HG02571 (cell line): ENCODE data around the gene GANC.
"Not testable (repeated sequence)": the region's sequence is repeated elsewhere in the genome, so short reads cannot be mapped to it uniquely, and the experiment has no call there.

Experiments used
- ATAC-seq: cut with Tn5 transposase; IDR thresholded peaks from one replicate; pipeline ENCODE4 v1.9.1; 2021; ENCODE audit warnings: mild to moderate bottlenecking, moderate library complexity; ENCODE audit not compliant: unreplicated experiment

GANC gene

GRCh38 chr15:42283671-42284070 lies 10.7 kb downstream of the GANC start:
- no peak for ATAC-seq

- no peak for ATAC-seq
Measured at GRCh38 chr15:42284551-42284950, 11.6 kb downstream of the GANC start.

GRCh38 chr15:42285034-42285433 lies 12.0 kb downstream of the GANC start:
- ATAC-seq: no peak

GRCh38 chr15:42286445-42287029 lies 13.5 kb downstream of the GANC start:
- no peak for ATAC-seq

GRCh38 chr15:42287931-42288330 lies 14.9 kb downstream of the GANC start:
- ATAC-seq: no peak

- no peak for ATAC-seq
Measured at GRCh38 chr15:42289166-42289565, 16.2 kb downstream of the GANC start.

GRCh38 chr15:42301004-42301403 lies 28.0 kb downstream of the GANC start:
- not testable (repeated sequence) for ATAC-seq

GRCh38 chr15:42306681-42307080 lies 33.7 kb downstream of the GANC start:
- no peak for ATAC-seq

- ATAC-seq: no peak
Measured at GRCh38 chr15:42313463-42313862, 40.5 kb downstream of the GANC start.

- ATAC-seq: no peak
Measured at GRCh38 chr15:42314818-42315217, 41.8 kb downstream of the GANC start.

- ATAC-seq: no peak
Measured at GRCh38 chr15:42315521-42315920, 42.5 kb downstream of the GANC start.

- not testable (repeated sequence) for ATAC-seq
Measured at GRCh38 chr15:42316282-42316805, 43.3 kb downstream of the GANC start.

GRCh38 chr15:42319206-42319605 lies 46.2 kb downstream of the GANC start:
- no peak for ATAC-seq

GRCh38 chr15:42324308-42324707 lies 51.3 kb downstream of the GANC start:
- no peak for ATAC-seq

GRCh38 chr15:42329161-42329560 lies 56.2 kb downstream of the GANC start:
- no peak for ATAC-seq

- no peak for ATAC-seq
Measured at GRCh38 chr15:42329992-42330391, 57.0 kb downstream of the GANC start.

GRCh38 chr15:42331235-42331634 lies 58.2 kb downstream of the GANC start:
- ATAC-seq: no peak

GRCh38 chr15:42332331-42332730 lies 59.3 kb downstream of the GANC start:
- no peak for ATAC-seq

- no peak for ATAC-seq
Measured at GRCh38 chr15:42335074-42335473, 62.1 kb downstream of the GANC start.

- ATAC-seq: not testable (repeated sequence)
Measured at GRCh38 chr15:42336650-42337049, 63.6 kb downstream of the GANC start.

GRCh38 chr15:42337104-42337503 lies 64.1 kb downstream of the GANC start:
- not testable (repeated sequence) for ATAC-seq

GRCh38 chr15:42338500-42338899 lies 65.5 kb downstream of the GANC start:
- no peak for ATAC-seq

GRCh38 chr15:42343596-42344232 lies 70.7 kb downstream of the GANC start:
- ATAC-seq: no peak
